OCI-LY3 (cell line): Measurements from ENCODE around the gene SYPL2.

Experiments
- CTCF ChIP-seq: fragments of 200-600, 300-600 bp; sonication (generic); IDR thresholded peaks from 2 replicates; pipeline ENCODE4 v1.5.1; 2014; ENCODE audit warnings: antibody characterized with exemption, low read length, low read depth
- EZH2phosphoT487 ChIP-seq: fragments of 200-600 bp; shearing (Covaris generic); IDR thresholded peaks from 2 replicates; pipeline ENCODE4 v1.6.1; 2018; ENCODE audit warnings: antibody characterized with exemption, mixed run types, low read depth

GRCh38 chr1:109527098-109527811 is 60.9 kb downstream of the SYPL2 start:
- no peak for TF ChIP-seq CTCF
- no peak for TF ChIP-seq EZH2phosphoT487
